WTC11 (cell line): ENCODE data around the gene SH3BGRL3. TPM values are rescaled to one million over a fixed set of nuclear protein-coding genes. Genes with fewer than 3 reads are reported as not detected.

Experiments
- ATAC-seq: fragments of 200-7000 bp; cut with Tn5 transposase; 2 replicates; pipeline ENCODE4 v1.10.0; 2021; ENCODE audit warnings: mild to moderate bottlenecking, moderate library complexity
- CTCF ChIA-PET: fragments of 300-600 bp; sonication (Branson Sonifier 250); formaldehyde crosslinking; loops from one replicate; lab custom pipeline; 2021; ENCODE audit warnings: antibody characterized with exemption; lab: Charles Lee
- POLR2A ChIA-PET: fragments of 350-600 bp; sonication (Branson Sonifier 250); formaldehyde crosslinking; loops from one replicate; lab custom pipeline; 2021; ENCODE audit warnings: antibody characterized with exemption; lab: Charles Lee
- DNase-seq: peaks from one replicate; pipeline ENCODE4 v3.0.0; 2021; ENCODE audit warnings: low spot score
- H3K27ac Mint-ChIP-seq: 2 replicates; pipeline ENCODE4 v1.8.0; 2021; ENCODE audit warnings: mixed read lengths
- H3K27me3 Mint-ChIP-seq: 2 replicates; pipeline ENCODE4 v1.8.0; 2021; ENCODE audit warnings: low read depth, mild to moderate bottlenecking, moderate library complexity, mixed read lengths
- H3K36me3 Mint-ChIP-seq: 2 replicates; pipeline ENCODE4 v1.8.0; 2021; ENCODE audit warnings: mixed read lengths
- H3K4me1 Mint-ChIP-seq: 2 replicates; pipeline ENCODE4 v1.8.0; 2022; ENCODE audit warnings: mixed read lengths
- H3K4me3 Mint-ChIP-seq: 2 replicates; pipeline ENCODE4 v1.8.0; 2021; ENCODE audit warnings: mild to moderate bottlenecking, moderate library complexity, mixed read lengths
- H3K9me3 Mint-ChIP-seq: 2 replicates; pipeline ENCODE4 v1.8.0; 2021; ENCODE audit warnings: mixed read lengths
- EMX1 ChIP-seq: fragments of 250-450 bp; sonication (Bioruptor Pico); IDR thresholded peaks from 2 replicates; pipeline ENCODE4 v1.8.0; 2021; ENCODE audit warnings: mild to moderate bottlenecking
- HMGXB4 ChIP-seq: sonication (generic); formaldehyde crosslinking; IDR thresholded peaks from 2 replicates; pipeline ENCODE4 v1.8.1; 2023; ENCODE audit warnings: mild to moderate bottlenecking, moderate library complexity, missing genetic modification reagents
- IRF2 ChIP-seq: sonication (generic); formaldehyde crosslinking; IDR thresholded peaks from 2 replicates; pipeline ENCODE4 v1.8.0; 2022; ENCODE audit warnings: low read depth, missing genetic modification reagents, borderline replicate concordance
- MXD4 ChIP-seq: fragments of 250-450 bp; sonication (Bioruptor Pico); IDR thresholded peaks from 2 replicates; pipeline ENCODE4 v1.8.0; 2021; ENCODE audit warnings: mild to moderate bottlenecking, moderate library complexity, borderline replicate concordance
- SMAD4 ChIP-seq: sonication (generic); formaldehyde crosslinking; IDR thresholded peaks from 2 replicates; pipeline ENCODE4 v1.8.0; 2022; ENCODE audit warnings: mild to moderate bottlenecking, missing genetic modification reagents
- TEAD1 ChIP-seq: sonication (generic); formaldehyde crosslinking; IDR thresholded peaks from 2 replicates; pipeline ENCODE4 v1.8.0; 2022; ENCODE audit warnings: mild to moderate bottlenecking, missing genetic modification reagents
- ZNF263 ChIP-seq: sonication (generic); formaldehyde crosslinking; IDR thresholded peaks from 2 replicates; pipeline ENCODE4 v1.8.1; 2022; ENCODE audit warnings: low read depth, mild to moderate bottlenecking, moderate library complexity, missing genetic modification reagents
- ZNF425 ChIP-seq: fragments of 250-450 bp; sonication (Bioruptor Pico); conservative IDR thresholded peaks from 2 replicates; pipeline ENCODE4 v1.9.0; 2021; ENCODE audit warnings: mild to moderate bottlenecking
- total RNA-seq: library from RNA; stranded (reverse); gene quantifications from 3 replicates; pipeline ENCODE4 v1.2.3, GENCODE V29; 2021
- TF ChIP-seq, protein P1 (sequence below): sonication (generic); formaldehyde crosslinking; IDR thresholded peaks from 2 replicates; pipeline ENCODE4 v1.8.0; 2023; ENCODE audit warnings: missing genetic modification reagents, mild to moderate bottlenecking, borderline replicate concordance
- TF ChIP-seq, protein P2 (sequence below): fragments of 200-600 bp; IDR thresholded peaks from 2 replicates; pipeline ENCODE4 v1.8.0; 2022; ENCODE audit warnings: antibody characterized with exemption
- TF ChIP-seq, protein P3 (sequence below): sonication (generic); formaldehyde crosslinking; IDR thresholded peaks from 2 replicates; pipeline ENCODE4 v1.8.0; 2023; ENCODE audit warnings: mild to moderate bottlenecking, missing genetic modification reagents
- TF ChIP-seq, protein P4 (sequence below): sonication (generic); formaldehyde crosslinking; IDR thresholded peaks from 2 replicates; pipeline ENCODE4 v1.8.1; 2023; ENCODE audit warnings: mild to moderate bottlenecking, missing genetic modification reagents
- TF ChIP-seq, protein P5 (sequence below): sonication (generic); formaldehyde crosslinking; IDR thresholded peaks from 2 replicates; pipeline ENCODE4 v1.8.1; 2022; ENCODE audit warnings: low read depth, mild to moderate bottlenecking, moderate library complexity, missing genetic modification reagents, borderline replicate concordance

SH3BGRL3 gene
- total RNA-seq, 1 experiment from 2014 or later: 70.8 TPM

GRCh38 chr1:26289158-26290059 lies 9.5 kb downstream of the SH3BGRL3 start:
- CTCF ChIA-PET: interaction anchor here (0.9 to 11.1 kb wide), 15 partner anchors 8 to 253 kb away, joined by 3 to 306 read pairs (median 4); partner anchors contain the start of genes CATSPER4, CD52, CEP85 and SH3BGRL3
- TF ChIP-seq, protein P1, sequence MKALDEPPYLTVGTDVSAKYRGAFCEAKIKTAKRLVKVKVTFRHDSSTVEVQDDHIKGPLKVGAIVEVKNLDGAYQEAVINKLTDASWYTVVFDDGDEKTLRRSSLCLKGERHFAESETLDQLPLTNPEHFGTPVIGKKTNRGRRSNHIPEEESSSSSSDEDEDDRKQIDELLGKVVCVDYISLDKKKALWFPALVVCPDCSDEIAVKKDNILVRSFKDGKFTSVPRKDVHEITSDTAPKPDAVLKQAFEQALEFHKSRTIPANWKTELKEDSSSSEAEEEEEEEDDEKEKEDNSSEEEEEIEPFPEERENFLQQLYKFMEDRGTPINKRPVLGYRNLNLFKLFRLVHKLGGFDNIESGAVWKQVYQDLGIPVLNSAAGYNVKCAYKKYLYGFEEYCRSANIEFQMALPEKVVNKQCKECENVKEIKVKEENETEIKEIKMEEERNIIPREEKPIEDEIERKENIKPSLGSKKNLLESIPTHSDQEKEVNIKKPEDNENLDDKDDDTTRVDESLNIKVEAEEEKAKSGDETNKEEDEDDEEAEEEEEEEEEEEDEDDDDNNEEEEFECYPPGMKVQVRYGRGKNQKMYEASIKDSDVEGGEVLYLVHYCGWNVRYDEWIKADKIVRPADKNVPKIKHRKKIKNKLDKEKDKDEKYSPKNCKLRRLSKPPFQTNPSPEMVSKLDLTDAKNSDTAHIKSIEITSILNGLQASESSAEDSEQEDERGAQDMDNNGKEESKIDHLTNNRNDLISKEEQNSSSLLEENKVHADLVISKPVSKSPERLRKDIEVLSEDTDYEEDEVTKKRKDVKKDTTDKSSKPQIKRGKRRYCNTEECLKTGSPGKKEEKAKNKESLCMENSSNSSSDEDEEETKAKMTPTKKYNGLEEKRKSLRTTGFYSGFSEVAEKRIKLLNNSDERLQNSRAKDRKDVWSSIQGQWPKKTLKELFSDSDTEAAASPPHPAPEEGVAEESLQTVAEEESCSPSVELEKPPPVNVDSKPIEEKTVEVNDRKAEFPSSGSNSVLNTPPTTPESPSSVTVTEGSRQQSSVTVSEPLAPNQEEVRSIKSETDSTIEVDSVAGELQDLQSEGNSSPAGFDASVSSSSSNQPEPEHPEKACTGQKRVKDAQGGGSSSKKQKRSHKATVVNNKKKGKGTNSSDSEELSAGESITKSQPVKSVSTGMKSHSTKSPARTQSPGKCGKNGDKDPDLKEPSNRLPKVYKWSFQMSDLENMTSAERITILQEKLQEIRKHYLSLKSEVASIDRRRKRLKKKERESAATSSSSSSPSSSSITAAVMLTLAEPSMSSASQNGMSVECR (CRISPR knock-in tag): no peak
- TF ChIP-seq, protein P2, sequence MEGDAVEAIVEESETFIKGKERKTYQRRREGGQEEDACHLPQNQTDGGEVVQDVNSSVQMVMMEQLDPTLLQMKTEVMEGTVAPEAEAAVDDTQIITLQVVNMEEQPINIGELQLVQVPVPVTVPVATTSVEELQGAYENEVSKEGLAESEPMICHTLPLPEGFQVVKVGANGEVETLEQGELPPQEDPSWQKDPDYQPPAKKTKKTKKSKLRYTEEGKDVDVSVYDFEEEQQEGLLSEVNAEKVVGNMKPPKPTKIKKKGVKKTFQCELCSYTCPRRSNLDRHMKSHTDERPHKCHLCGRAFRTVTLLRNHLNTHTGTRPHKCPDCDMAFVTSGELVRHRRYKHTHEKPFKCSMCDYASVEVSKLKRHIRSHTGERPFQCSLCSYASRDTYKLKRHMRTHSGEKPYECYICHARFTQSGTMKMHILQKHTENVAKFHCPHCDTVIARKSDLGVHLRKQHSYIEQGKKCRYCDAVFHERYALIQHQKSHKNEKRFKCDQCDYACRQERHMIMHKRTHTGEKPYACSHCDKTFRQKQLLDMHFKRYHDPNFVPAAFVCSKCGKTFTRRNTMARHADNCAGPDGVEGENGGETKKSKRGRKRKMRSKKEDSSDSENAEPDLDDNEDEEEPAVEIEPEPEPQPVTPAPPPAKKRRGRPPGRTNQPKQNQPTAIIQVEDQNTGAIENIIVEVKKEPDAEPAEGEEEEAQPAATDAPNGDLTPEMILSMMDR: no peak
- TF ChIP-seq TEAD1 (no peak), MXD4 (no peak), ZNF425 (CRISPR knock-in tag) (no peak), EMX1 (CRISPR knock-in tag) (no peak), HMGXB4 (CRISPR knock-in tag) (no peak), IRF2 (CRISPR knock-in tag) (no peak), SMAD4 (no peak), ZNF263 (CRISPR knock-in tag) (no peak)
- TF ChIP-seq, protein P3, sequence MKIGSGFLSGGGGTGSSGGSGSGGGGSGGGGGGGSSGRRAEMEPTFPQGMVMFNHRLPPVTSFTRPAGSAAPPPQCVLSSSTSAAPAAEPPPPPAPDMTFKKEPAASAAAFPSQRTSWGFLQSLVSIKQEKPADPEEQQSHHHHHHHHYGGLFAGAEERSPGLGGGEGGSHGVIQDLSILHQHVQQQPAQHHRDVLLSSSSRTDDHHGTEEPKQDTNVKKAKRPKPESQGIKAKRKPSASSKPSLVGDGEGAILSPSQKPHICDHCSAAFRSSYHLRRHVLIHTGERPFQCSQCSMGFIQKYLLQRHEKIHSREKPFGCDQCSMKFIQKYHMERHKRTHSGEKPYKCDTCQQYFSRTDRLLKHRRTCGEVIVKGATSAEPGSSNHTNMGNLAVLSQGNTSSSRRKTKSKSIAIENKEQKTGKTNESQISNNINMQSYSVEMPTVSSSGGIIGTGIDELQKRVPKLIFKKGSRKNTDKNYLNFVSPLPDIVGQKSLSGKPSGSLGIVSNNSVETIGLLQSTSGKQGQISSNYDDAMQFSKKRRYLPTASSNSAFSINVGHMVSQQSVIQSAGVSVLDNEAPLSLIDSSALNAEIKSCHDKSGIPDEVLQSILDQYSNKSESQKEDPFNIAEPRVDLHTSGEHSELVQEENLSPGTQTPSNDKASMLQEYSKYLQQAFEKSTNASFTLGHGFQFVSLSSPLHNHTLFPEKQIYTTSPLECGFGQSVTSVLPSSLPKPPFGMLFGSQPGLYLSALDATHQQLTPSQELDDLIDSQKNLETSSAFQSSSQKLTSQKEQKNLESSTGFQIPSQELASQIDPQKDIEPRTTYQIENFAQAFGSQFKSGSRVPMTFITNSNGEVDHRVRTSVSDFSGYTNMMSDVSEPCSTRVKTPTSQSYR (CRISPR knock-in tag): no peak
- TF ChIP-seq, protein P4, sequence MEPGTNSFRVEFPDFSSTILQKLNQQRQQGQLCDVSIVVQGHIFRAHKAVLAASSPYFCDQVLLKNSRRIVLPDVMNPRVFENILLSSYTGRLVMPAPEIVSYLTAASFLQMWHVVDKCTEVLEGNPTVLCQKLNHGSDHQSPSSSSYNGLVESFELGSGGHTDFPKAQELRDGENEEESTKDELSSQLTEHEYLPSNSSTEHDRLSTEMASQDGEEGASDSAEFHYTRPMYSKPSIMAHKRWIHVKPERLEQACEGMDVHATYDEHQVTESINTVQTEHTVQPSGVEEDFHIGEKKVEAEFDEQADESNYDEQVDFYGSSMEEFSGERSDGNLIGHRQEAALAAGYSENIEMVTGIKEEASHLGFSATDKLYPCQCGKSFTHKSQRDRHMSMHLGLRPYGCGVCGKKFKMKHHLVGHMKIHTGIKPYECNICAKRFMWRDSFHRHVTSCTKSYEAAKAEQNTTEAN (CRISPR knock-in tag): no peak
- TF ChIP-seq, protein P5, sequence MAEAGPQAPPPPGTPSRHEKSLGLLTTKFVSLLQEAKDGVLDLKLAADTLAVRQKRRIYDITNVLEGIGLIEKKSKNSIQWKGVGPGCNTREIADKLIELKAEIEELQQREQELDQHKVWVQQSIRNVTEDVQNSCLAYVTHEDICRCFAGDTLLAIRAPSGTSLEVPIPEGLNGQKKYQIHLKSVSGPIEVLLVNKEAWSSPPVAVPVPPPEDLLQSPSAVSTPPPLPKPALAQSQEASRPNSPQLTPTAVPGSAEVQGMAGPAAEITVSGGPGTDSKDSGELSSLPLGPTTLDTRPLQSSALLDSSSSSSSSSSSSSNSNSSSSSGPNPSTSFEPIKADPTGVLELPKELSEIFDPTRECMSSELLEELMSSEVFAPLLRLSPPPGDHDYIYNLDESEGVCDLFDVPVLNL (CRISPR knock-in tag): no peak
- Mint-ChIP-seq H3K4me3 (no peak overlapping the region), H3K9me3 (no peaks in the 10 kb centered on the region), H3K36me3 (no peaks in the 10 kb centered on the region), H3K27me3 (no peaks in the 10 kb centered on the region; the same call in 1 of the 2 replicates), H3K4me1 (peaks cover 30% of the 10 kb centered on the region), H3K27ac (no peak overlapping the region)
- no peak for ATAC-seq
- POLR2A ChIA-PET: interaction anchor here (0.6 to 0.7 kb wide), 2 partner anchors 42 to 74 kb away, joined by 3 read pairs; no protein-coding TSS in a partner anchor
- no peak for DNase-seq
